NCI-H187 (cell line): ENCODE measurements around the gene STARD7.
"Not testable (repeated sequence)": the region's sequence is repeated elsewhere in the genome, so short reads cannot be mapped to it uniquely, and the experiment has no call there.

ENCODE experiments used
- DNase-seq, 2 experiments: peaks; one replicate each; lab custom pipeline; 2025; lab: John Stamatoyannopoulos, UW

Gene STARD7

DNA sequence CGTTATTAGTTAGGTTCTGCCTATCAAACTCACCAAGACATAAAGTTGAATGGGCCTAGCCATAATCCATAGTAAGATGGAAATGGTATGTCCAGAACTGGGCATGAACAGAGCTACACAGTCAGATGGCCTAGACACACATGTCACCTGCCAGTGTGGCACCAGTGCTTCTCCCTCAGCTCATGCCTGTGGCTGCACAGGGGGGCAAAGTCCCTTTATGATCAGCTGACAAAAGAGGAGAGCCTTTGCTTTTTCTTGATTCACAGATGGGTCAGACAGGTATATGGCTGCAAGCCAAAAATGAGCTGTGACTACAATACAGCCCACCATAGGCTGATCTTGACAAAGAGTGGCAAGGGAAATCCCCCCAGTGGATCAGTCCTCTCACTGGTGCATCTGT, 28.3 kb upstream of the STARD7 start:
- no peak for DNase-seq

DNA sequence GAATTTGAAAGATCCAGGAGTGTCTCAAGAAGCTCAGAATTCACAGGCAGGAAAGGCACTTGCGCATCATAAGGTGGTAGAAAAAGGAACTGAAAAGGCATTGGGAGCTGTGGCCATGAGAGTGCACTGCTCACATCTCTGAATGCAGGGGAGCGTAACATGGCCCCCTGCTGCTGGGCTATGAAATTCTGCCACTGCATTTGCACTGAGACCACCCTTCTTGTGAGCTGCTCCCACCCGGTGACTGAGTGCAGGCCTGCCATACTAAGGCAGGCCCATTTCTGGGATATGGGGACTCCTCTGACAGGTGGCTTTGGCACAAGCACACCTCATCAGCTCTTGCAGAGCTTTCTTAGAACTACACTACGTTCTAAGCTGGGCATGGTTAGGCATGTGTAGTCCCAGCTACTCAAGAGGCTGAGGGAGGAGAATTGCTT, 25.3 kb upstream of the STARD7 start:
- no peak for DNase-seq

GRCh38 chr2:96233436-96233835, 24.8 kb upstream of the STARD7 start:
- no peak for DNase-seq

GRCh38 chr2:96231316-96231715, 22.7 kb upstream of the STARD7 start:
- no peak for DNase-seq

- DNase-seq, result no peak
These were observed 16.4 kb upstream of the STARD7 start for GRCh38 chr2:96225016-96225533.

GRCh38 chr2:96221106-96221505, 12.5 kb upstream of the STARD7 start:
- not testable (repeated sequence) for DNase-seq

GRCh38 chr2:96219959-96220358, 11.3 kb upstream of the STARD7 start:
- not testable (repeated sequence) for DNase-seq

GRCh38 chr2:96218508-96219131, 10.0 kb upstream of the STARD7 start:
- DNase-seq, result no peak

GRCh38 chr2:96214554-96214953, 5.9 kb upstream of the STARD7 start:
- no peak for DNase-seq

DNA sequence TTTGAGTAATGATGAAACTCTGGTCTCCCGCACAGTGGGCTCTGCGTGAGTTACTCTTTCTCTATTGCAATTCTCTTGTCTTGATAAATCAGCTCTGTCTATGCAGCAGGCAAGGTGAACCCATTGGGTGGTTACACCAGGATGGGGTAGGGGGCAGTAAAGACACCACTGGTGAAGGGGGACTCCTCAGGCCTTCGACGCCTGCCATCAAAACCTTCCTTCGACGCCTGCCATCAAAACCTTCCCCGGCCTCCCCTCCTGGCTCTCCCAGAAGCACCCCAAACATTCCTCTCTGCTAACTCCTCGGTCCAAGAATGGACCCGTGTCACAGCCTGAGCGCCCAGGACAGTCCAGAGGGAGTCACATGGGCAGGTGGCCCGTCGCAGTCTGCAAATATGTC, 4.8 kb upstream of the STARD7 start:
- no peak for DNase-seq

- no peak for DNase-seq
These were observed 3.7 kb upstream of the STARD7 start for GRCh38 chr2:96212339-96212738.

DNA sequence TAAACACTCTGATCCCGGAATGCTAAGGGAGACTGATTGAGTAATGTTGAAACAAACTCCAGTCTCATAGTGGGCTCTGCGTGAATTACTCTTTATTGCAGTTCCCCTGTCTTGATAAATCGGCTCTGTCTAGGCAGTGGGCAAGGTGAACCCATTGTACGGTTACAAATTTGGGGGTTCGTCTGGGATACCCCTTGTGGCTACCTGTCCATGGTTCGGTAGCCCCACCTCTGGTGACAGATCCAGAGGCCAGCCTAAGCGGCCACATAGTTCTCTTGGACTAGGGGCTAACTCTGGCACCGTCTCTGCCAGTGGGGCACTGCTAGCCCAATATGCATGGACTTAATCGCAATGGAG, 1.1 kb upstream of the STARD7 start:
- DNase-seq, result no peak

DNA sequence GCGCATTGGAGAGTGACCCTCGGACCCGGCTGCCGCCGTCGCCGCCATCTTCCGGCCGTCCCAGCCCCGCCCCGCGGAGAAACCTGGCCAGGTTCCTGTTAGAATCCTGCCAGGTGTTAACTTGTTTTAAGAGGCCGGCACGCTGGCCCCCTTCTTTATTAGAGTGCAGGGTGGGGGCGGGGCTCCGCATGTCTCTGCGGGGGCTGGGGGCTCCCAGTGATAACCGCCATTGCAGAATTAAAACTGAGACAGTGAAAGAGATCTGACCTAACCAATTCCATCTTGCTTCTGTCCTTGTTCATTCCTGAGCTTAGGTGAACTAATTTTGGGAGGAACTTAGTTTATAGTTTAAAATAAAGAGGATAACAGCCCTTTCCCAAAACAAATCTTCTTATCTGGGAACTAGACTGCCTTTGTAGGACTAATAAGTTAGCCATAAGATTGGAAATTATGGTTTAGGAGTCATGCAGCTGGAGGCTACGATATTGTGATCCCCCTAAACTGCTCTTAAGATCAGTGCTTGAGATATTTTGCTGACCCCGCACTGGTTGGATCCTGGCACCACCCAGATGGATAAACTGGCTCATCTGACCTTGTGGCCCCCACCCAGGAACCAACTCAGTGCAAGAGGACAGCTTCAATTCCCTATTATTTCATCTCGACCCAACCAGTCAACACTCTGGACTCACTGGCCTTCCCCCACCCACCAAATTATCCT, 543 bp upstream of the STARD7 start:
- no peak for DNase-seq

DNA sequence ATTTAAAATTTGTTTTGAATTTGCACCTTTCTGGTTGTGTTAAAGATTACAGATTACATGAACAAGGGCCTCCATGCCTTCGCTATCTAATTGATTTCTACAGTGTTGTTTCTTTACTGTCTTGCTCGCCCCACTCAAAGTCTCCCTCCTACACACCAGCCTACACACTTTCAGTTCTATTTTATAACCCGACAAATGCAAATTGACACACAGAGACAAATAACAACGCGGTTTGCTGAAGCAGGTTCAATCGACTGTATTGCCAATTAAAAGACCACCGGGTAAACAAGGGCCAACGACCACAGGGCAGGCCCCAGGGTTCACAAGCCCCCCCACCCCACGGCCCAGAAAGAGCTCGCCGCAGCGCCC, 869 bp downstream of the STARD7 start:
- no peak for DNase-seq

- DNase-seq, result no peak
These were observed 1.4 kb downstream of the STARD7 start for GRCh38 chr2:96207073-96207773.

DNA sequence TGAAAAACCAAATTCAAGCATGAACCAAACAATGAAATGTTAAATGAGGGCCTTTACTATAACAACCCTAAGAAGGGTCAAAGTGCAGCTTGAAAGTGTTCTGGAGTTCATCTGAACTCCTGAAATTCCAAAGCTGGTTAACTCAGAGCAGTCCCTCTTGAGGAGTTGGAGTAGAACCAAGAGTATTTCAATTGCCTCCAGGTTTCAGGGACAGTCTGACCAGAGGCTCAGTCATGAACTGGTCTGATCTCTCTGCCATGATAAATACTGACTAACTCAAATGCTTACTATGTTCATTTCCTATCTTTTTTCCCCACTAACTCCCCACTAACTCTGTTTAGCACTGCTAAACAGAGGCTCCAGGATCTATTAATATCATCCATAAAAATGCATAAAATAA, 2.7 kb downstream of the STARD7 start:
- no peak for DNase-seq

DNA sequence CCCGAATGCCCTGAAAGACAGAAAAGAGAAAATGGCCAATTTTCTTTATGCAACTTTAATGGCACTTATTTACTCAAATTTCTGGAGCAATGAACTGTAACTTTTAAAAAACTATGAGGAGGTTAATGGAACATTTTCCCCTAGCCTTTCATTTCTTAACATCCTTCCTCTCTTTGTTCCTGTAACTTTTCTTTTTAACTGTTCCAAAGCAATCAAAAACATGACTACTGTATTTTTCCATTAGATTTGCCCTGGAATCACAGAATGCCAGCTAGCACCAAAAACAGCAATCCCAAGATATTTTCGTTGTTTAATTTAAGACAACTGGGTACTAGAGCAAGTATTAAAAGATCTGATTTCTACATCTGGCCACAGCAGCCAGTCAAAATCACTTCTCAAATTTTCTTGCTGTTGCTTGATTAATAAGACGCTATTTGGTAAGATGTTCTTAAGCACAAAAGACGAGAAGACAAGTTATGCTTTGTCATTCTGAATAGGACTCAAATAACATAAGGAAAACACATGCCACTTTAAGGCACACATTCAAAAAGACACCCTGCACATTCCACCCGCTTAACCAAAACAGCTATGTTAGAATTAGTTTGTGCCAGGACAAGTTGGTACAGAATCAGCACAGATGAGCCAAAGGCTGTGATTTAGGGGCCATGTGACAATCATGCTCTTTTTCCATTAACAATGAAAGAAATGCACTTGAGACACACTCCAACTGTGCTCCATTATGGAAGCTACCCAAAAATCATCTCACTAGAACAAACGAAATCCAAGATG, 3.6 kb downstream of the STARD7 start:
- DNase-seq, result no peak

- DNase-seq, result no peak
These were observed 5.2 kb downstream of the STARD7 start for GRCh38 chr2:96203130-96204028.

GRCh38 chr2:96202152-96202854, 6.3 kb downstream of the STARD7 start:
- no peak for DNase-seq

GRCh38 chr2:96201338-96201737, 7.3 kb downstream of the STARD7 start:
- DNase-seq, result no peak

DNA sequence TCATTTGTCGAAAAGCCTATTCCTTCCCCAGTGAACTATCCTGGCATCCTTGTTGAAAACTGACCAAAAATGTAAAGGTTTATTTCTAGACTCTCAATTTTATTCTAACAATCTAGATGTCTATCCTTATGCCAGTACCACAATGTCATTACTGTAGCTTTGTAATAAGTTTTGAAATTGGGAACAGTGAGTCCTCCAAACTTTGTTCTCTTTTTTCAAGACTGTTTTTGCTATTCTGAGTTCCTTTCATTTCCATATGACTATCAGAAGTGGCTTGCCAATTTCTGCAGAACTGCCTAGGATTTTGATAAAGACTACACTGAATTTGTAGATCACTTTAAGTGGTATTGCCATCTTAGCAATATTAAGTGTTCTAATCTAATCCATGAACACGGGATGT, 9.7 kb downstream of the STARD7 start:
- no peak for DNase-seq
